Head of caudate nucleus (tissue), 42 donors: ENCODE data around the gene MAOA.

Source experiments
- DNase-seq, 42 donors: peaks; one replicate each; pipeline versions ENCODE4 v3.0.0 to v3.0.0-alpha.2; 2020 to 2021; ENCODE audit warnings: mixed read lengths in 7 of 42
- intact Hi-C: fragments of 100-400 bp; cut with DNase I; formaldehyde crosslinking; loops from one replicate; pipeline ENCODE4 v1.15.0; 2022

MAOA gene

DNA sequence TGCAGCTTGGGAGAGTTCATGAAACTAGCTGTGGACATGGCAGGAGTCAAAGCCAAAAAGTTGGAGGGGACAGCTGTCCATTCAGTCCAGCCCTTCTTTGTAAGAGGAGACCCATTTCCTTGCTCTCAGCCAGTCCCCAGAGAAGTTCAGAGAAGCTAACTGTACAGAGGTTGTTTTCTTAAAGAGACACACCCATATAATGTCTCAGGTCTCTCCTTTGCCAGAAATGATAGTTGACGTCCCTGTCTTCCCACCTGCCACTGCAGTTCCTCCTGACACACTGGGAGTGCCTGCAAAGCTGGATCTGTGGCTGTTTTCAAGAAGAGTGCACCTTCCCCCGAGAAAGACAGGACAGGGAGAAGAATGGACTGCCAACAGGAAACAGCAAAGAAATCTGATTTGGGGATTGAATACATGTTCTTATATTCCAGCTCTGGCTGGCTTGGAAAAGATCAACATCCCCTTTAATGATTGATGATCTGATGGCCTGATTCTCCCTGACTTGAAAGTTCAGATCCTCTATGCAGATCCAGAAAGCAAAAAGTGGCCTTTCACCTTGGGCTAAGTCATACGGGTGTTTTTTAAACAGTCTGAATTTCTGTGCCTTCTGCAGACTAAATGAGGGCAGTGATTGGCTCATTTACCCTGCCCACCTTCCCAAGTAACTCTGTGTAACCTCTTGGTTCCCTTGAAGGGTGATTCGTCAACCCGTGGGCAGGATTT is 87.2 kb downstream of the MAOA start:
- DNase-seq, result no peak
- intact Hi-C loops, result no loop called here

DNA sequence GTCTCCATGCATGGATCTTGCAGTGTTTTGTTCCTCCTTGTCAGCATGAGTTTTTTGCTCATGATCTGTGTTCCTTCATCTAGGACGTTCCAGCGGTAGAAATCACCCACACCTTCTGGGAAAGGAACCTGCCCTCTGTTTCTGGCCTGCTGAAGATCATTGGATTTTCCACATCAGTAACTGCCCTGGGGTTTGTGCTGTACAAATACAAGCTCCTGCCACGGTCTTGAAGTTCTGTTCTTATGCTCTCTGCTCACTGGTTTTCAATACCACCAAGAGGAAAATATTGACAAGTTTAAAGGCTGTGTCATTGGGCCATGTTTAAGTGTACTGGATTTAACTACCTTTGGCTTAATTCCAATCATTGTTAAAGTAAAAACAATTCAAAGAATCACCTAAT is 88.2 kb downstream of the MAOA start:
- intact Hi-C loops, result no loop called here
- DNase-seq, result no peak

DNA sequence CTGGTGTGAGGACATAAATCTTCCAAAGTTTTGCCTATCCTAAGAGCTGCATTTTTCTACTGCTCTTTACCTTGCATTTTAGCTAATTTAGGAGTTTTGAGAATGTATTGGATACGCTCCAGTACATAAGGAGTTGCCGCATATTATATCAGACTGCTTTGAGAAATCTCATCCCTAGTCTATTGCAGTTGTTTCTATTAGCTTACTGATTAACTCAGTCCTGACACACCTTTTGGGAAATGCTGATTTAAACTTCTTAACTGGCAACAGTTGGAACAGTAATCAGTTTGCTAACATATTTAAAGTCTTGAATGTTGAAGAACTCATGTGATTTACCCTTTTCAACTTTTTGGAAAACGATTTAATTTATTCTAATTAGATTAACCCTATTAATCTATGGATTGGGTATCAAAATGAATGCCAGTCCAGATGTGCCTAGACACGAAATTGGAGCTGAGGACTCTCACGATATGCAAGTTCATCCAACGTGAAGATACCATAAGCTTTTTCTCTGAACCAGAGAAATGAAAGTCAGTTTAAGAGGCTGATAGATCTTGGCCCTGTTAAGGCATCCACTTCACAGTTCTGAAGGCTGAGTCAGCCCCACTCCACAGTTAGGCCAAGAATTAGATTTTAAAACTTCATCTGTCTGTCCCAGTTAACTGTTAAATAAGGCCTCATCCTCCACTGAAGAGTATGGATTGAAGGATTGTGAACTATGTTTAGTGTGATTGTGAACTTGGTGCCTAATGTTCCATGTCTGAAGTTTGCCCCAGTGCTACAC is 90.0 kb downstream of the MAOA start:
- intact Hi-C loops, result loop anchor here (5.0 kb wide), 1 partner anchor 184 kb away; no protein-coding TSS in a partner anchor

DNA sequence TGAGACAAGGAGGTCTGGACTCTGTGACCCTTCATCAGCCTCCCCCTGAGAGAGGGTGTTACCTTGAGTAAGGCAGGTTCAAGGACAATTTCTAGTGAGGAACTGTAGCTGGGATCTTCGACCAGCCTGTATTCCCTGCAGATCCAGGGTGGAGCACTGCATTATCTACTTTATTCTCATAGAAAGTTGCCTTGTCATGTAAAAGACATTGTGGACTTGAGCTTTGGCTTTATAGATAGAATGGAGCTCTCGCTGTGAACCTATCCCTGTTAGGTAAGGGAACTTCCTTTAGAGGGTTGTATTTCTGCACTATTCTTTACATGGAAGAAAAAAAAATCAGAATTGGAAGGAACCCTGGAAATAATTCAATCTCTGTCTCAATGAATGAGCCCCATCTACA is 91.4 kb downstream of the MAOA start:
- no peak for DNase-seq
- intact Hi-C loops, result loop anchor here (5.0 kb wide), 1 partner anchor 185 kb away; no protein-coding TSS in a partner anchor

More for the DNA sequence above, 90.0 kb downstream of the MAOA start:
- DNase-seq, result no peak

DNA sequence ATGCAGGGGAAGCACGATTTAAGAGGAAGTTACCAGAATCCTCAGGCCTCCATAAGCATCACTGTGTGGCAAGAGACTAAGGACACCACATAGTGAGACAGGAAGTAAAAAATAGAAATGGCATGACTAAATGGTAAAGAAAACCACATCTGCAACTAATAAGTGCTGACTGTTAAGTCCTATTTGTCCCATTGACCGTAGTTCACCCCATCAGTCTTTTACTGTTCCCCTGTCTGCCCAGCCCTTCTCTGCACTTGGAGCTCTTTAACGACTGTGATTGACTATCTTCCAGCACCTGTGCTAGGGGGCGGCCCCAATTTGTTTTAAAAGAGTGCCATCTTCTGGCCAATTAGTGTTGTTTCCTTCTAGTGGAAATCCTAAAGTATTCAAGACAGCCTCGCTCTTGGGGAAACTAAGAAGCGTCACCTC is 94.2 kb downstream of the MAOA start:
- DNase-seq, result peak in 41 of 42 donors; percentile 1 to 73 (median 38)
- intact Hi-C loops, result no loop called here

DNA sequence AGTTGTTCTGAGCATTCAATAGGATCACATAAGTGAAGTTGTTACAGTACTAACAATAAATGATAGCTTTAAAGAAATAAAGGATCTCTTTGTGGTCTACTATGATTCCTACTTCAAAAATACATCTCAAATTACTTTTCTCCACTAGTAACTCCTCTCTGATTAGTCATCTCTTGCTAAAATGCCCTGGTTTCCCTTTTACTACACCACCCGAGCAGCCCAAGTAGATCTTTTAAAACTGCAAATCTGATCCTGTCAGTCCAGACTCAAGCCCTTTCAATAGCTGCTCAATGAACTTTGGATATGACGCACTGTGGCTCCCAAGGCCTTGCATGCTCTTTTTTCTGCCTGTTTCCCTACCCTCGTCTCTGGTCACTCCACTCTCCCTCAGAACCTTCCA is 97.5 kb downstream of the MAOA start:
- intact Hi-C loops, result no loop called here
- no peak for DNase-seq

DNA sequence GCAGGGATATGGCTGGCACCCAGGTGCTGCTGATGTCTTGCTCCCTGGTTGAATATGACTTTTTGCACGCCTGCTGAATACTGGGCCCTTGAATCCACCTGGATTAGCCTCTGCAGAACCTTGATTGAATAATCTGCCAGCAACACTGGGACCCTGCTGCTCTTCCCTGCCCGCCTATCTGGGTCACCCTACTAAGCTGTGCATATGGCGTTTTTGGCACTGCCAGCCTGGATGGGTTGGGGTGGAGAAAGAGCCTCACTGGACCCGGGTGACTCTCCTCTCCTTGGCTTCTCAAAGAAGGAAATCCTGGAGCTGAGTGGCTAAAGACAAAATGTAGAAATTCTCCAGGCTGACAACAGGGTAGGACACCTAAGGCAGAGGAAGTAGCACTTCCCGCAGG is 100.0 kb downstream of the MAOA start:
- intact Hi-C loops, result no loop called here

DNA sequence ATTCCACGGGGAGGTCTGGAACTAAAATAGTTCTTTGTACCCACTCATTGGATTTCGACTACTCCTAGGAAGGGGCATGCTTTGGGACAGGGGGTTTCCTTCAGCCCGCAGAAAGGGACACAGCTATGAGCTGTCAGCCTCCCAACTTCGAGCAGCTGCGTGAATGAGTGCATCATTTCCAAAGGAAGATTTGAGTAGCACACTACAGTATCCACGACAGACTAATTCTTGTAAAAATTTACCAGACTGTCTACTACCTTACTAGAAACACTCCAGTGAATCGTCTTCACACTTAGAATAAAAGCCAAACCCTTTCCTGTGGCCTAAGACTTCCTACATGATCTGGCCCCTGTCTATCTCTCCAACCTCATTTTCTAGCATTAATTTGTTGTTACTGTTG is 101.9 kb downstream of the MAOA start:
- intact Hi-C loops, result no loop called here
- DNase-seq, result no peak

More for the DNA sequence above, 100.0 kb downstream of the MAOA start:
- DNase-seq, result no peak

DNA sequence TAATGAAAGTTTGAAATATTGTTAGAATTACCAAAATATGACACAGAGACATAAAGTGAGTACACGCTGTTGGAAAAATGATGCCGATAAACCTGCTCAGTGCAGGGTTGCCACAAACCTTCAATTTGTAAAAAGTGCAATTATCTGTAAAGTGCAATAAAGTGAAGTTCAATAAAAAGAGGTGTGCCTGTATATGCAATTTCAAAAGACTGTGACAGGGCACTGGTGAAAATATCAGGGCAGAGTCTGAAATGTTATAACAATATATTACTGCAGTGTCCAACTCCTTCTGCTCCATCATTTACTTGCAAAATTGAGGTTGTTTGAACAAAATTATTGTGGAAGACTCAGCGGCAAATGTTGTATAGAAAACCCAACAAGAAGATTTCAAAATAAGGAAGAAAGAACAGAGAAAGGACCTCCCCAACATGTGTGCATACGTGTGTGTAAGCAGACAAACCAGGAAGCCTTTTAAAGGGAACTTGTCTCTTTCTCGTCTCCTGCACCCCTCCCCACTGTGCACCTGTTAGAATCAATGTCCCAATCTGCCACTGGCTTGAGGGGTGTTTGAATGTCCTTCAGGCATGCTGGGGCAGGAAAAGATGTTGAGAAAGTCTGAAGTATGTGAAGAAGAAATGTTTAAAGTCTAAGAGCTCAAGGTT is 130.0 kb downstream of the MAOA start:
- DNase-seq, result no peak
- intact Hi-C loops, result no loop called here
